Measurements from ENCODE around the gene CASP6. TPM values are rescaled to one million over a fixed set of nuclear protein-coding genes. Genes with fewer than 3 reads are reported as not detected.

The CASP6 gene
- total RNA-seq: 22.5 TPM
- long read RNA-seq, transcript CASP6-201 (7 exons, 1,548 nt): major isoform, 28 of 39 reads
- long read RNA-seq, partial matches to known transcripts: 3 of 39 reads
- long read RNA-seq, other reads (novel, unspliced or antisense): 8 of 39 reads

DNA sequence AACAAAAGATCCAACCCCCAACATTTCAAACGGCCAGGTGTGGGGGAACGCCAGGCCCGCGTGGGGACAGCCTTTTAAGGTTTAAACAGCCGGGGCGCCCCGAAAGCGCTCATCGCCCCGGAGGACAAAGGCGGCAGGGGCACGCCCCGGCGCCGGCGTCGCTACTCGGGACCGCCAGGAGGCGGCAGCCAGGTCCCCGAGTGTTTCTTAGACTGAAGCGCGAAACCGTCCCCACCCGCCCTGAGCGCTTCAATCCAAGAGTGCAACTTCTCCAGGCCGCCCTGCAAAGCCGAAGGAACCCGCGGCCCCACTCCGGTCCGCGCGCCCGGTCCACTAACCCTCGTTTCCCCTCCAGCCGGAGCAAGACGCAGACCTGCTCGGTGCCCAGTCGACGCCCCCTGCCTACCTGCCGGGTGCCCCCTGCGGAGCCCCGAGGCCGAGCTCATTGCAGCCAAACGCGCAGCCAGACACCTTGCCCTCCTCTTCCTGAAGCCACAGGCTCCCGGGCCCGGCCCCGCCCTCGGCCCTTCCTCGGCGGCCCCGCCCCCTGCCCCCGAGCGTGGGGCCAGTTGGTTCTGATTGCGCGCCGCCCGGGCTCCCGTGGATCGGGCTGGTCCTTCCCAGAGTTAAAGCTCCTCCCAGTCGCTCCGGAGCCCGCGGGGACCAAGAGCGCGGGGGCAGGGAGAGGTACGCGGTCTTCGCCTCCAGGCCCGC, at the start of gene CASP6:
Gene CASP6, minus strand, starts transcription at position 496 of the 714 bp plus-strand sequence. Its CDS starts 50 bp downstream, at position 446.
- Histone ChIP-seq H3K27ac (peak within 1 kb of the TSS; percentile 81), H3K4me1 (peaks cover 22% of the 10 kb centered on the region), H3K4me3 (peak within 1 kb of the TSS; percentile 77), H3K36me3 (peaks cover 3% of the 10 kb centered on the region), H3K27me3 (ENCODE audit: low read depth) (no peaks in the 10 kb centered on the region), H3K9me3 (no peaks in the 10 kb centered on the region)
- TF ChIP-seq, protein P1, sequence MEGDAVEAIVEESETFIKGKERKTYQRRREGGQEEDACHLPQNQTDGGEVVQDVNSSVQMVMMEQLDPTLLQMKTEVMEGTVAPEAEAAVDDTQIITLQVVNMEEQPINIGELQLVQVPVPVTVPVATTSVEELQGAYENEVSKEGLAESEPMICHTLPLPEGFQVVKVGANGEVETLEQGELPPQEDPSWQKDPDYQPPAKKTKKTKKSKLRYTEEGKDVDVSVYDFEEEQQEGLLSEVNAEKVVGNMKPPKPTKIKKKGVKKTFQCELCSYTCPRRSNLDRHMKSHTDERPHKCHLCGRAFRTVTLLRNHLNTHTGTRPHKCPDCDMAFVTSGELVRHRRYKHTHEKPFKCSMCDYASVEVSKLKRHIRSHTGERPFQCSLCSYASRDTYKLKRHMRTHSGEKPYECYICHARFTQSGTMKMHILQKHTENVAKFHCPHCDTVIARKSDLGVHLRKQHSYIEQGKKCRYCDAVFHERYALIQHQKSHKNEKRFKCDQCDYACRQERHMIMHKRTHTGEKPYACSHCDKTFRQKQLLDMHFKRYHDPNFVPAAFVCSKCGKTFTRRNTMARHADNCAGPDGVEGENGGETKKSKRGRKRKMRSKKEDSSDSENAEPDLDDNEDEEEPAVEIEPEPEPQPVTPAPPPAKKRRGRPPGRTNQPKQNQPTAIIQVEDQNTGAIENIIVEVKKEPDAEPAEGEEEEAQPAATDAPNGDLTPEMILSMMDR (IDR thresholded peaks at IDR 0.05): peak; percentile 79
- ATAC-seq (peak; percentile 97 to 98), DNase-seq (peak; percentile 94)
- intact Hi-C loops (cut with DNase I): no loop called here

DNA sequence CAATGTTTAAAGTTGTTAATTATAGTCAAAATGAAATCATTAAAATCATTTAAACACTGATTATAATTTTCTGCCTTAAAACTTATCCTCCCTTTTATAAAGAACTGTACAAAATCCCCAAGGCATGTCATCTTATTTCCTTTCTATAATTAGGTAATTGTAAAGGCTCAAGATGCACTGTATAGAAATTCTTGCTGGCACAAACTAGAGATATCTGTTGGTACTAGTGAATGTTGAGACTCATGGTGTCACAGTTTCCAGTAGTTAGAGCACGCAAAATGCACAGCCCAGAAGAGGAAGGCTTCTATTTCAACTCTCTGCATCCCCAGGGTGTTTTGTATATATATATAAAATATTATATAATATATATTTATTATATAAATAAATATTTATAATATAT, 49.3 kb upstream of the CASP6 start:
- no peaks in the 10 kb centered on the region for H3K4me1 ChIP-seq
- DNase-seq (no peak), ATAC-seq (no peak)
- no peaks in the 10 kb centered on the region for H3K9me3 ChIP-seq
- no peak overlapping the region for H3K27ac ChIP-seq
- TF ChIP-seq, protein P1 (IDR thresholded peaks at IDR 0.05): no peak
- H3K36me3 ChIP-seq: peaks cover 4% of the 10 kb centered on the region
- intact Hi-C loops (cut with DNase I): no loop called here
- H3K27me3 ChIP-seq (ENCODE audit: low read depth): no peaks in the 10 kb centered on the region
- H3K4me3 ChIP-seq: no peak overlapping the region

DNA sequence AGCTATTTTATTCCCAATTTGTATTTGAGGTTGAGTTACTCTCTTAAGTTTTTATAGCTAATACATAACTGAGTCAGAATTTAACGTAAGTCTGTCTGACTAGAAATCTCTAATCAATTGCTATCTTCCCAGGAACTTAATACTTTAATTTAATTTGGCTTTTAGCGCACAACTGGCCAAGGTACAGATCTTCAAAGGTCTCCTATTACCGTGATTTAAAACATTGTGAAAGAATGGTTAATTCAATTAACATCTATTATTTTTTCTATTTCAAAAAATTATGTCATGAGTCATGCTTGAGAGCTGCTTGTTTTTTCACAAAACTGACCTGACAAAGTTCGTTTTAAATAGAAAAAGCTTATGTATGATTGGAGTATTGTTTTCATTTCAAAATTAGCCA, 48.6 kb upstream of the CASP6 start:
- intact Hi-C loops (cut with DNase I): no loop called here
- DNase-seq (no peak), ATAC-seq (no peak)
- Histone ChIP-seq H3K9me3 (no peaks in the 10 kb centered on the region), H3K27ac (no peak overlapping the region), H3K4me3 (no peak overlapping the region), H3K36me3 (peaks cover 4% of the 10 kb centered on the region), H3K27me3 (ENCODE audit: low read depth) (no peaks in the 10 kb centered on the region), H3K4me1 (no peaks in the 10 kb centered on the region)
- TF ChIP-seq, protein P1 (IDR thresholded peaks at IDR 0.05): no peak

DNA sequence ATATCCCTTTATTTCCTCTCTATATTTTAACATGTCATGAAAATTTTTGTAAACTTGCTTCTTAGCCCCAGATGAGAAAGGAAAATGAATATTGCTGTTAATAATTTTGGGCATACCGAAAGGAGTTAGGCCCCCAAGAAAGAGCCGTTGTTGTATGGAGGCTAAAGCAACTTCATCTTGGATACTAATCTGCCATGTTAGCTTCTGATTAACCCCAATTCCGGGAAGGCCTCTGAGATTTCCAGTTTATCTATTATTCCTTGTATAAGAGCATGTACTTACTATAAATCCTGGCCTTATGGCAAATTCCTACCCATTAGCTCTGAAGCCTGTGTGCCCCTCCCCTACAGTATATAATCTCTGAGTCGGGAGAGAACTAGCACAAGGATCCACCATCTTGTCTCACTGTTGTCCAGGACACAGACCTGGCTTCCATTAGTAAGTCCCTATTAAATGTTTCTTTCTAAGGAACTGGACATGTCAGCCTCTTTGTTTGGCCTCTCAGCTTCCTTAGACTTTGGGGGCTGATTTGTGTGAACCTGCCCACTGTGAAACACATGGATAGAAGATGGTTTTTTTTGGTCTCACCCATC, 47.5 kb upstream of the CASP6 start:
- DNase-seq (no peak), ATAC-seq (no peak)
- TF ChIP-seq, protein P1 (IDR thresholded peaks at IDR 0.05): no peak
- peaks cover 4% of the 10 kb centered on the region for H3K36me3 ChIP-seq
- intact Hi-C loops (cut with DNase I): no loop called here
- no peak overlapping the region for H3K27ac ChIP-seq
- H3K9me3 ChIP-seq: no peaks in the 10 kb centered on the region
- H3K4me3 ChIP-seq: no peak overlapping the region
- no peaks in the 10 kb centered on the region for H3K4me1 ChIP-seq
- no peaks in the 10 kb centered on the region for H3K27me3 ChIP-seq (ENCODE audit: low read depth)

DNA sequence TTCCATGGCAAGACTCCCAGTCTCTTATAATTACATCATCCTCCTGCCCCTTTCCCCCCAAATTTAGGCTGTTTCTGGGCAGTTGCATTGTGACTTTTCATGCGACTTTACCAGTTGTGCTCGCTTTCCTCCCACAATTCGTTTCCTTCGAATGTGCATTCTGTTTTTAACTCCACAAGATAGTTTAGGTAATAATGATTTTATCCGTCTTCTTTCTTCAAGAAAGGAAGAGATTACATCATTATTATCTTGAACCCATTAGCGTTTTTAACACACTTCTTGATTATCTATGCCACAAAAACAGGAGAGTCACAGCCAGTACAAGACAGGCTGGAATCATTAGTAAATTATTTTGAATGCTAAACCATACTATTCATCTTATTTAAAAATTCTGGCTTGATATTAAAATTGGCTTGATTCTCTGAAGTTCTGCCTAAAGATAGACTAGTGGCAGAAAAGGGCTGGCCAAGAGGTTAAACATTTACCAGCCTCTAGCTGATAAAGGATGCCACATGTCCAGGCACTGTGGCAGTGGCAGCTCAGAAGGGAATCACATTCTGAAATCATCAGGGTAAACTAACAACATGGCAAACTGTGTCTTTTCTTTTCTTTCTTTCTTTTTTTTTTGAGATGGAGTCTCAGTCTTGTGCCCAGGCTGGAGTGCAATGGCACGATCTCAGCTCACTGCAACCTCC, 46.3 kb upstream of the CASP6 start:
- Histone ChIP-seq H3K36me3 (peaks cover 4% of the 10 kb centered on the region), H3K27me3 (ENCODE audit: low read depth) (no peaks in the 10 kb centered on the region), H3K9me3 (no peaks in the 10 kb centered on the region), H3K4me1 (no peaks in the 10 kb centered on the region), H3K4me3 (no peak overlapping the region), H3K27ac (no peak overlapping the region)
- DNase-seq (no peak), ATAC-seq (no peak)
- intact Hi-C loops (cut with DNase I): no loop called here
- TF ChIP-seq, protein P1 (IDR thresholded peaks at IDR 0.05): no peak

Measured in lower lobe of right lung (tissue), 2 donors.